Stimulated activated CD4-positive, alpha-beta T cell treated with anti-CD3 and anti-CD28 coated beads, Interleukin-12 subunit alpha, Interleukin-12 subunit beta, amount 100 ng/mL, for 4 hours (primary cell): ENCODE measurements around the gene HOXA13.

Experiments used
- DNase-seq: peaks from one replicate; pipeline ENCODE4 v3.0.0-alpha.2; 2020

HOXA13 gene

DNA sequence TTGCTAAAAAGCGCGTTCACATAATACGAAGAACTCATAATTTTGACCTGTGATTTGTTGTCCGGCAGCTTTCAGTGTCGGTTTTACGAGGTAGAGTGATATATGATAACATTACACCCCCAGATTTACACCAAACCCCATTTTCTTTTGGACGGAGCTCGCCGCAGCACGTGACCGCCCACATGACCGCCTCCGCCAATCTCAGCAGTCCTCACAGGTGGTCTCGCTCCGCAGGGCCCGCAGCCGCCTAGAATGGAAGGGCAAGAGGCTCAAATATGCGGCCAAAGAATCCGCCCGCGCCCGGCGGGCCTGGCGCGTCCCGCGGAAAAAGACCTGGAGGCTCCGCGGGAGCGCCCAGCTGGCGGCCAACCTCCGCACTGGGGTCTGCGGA lies 43.4 kb downstream of the HOXA13 start, which contains the start of gene HOXA7:
Gene HOXA7, minus strand, starts transcription at position 168 of the 391 bp plus-strand sequence. Its CDS starts 130 bp downstream, at position 38.
- no peak for DNase-seq

DNA sequence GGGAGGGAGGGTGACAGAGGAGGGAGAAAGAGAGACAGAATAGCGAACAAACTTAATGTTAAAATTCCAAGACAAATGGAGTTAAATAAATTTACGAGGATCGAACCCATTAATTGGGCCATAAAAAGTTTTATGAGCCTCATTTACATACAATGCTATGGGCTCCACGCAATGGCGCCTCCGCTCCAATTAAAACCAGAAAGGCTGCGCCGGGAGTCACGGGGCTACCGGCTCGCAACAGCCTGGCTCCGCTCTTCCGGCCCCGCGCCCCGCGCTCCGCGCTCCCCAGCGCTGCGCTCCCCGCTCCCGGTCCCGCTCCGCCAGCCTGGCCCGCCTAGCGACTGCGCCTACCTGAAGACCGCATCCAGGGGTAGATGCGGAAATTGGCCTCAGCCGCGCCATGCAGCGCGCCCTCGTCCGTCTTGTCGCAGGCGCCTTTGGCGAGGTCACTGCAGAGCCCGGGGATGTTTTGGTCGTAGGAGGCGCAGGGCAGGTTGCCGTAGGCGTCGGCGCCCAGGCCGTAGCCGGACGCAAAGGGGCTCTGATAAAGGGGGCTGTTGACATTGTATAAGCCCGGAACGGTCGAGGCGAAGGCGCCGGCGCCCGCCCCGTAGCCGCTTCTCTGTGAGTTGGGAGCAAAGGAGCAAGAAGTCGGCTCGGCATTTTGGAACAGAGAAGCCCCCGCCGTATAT lies 43.9 kb downstream of the HOXA13 start:
- no peak for DNase-seq

DNA sequence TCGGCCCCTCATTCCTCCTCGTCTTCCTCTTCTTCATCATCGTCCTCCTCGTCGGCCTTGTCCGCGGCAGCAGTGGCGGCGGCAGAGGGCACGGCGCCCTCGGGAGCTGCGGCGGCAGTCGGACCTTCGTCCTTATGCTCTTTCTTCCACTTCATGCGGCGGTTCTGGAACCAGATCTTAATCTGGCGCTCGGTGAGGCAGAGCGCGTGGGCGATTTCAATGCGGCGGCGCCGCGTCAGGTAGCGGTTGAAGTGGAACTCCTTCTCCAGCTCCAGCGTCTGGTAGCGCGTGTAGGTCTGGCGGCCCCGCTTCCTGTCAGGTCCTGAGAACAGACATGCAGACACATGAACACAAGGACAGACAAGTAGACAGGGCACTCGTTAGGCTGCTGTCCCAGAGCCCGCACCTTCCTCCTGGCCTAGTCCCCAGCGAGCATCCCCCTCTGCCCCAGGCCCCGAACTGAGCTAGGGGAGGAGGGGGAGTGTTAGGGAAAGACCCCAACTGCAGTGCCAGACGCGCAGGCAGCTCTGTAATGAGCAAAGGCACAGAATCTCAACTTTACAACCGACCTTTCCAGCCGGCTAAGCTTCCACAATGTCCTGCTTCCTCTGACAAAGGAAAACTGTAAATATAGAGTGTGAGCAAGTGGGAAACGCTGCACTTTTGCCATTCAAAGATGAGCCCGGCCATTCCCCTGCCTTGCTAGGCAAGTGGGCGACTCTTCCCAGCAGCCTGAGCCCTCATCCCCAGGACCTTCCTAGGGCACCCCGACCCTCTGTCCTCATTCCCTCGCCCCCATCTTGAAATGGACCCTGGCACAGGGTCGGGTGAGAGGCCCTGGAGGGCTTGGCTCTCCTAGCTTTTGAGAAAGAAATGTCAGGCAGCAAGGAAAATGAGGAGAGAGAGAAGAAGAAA lies 44.7 kb downstream of the HOXA13 start:
- DNase-seq: no peak

DNA sequence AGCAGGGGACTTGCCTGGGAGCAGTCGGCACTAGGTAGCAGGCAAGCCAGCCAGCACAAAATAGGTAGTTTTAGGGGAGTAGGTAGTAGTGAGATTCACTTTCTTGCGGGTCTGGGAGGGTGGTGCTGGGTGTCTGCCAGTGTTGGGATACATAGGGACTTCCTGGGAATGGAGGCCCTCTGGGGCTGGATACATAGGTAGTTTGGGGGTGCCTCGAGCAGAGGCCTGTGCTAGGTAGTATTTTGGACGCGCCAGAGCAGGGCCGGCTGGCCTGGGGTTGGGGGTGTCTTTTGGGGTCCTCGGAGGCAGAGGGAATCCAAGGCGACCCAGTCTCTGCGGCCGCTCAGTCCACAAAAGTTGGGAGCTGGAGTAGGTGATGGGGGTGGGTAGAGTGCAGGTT lies 45.5 kb downstream of the HOXA13 start:
- no peak for DNase-seq

DNA sequence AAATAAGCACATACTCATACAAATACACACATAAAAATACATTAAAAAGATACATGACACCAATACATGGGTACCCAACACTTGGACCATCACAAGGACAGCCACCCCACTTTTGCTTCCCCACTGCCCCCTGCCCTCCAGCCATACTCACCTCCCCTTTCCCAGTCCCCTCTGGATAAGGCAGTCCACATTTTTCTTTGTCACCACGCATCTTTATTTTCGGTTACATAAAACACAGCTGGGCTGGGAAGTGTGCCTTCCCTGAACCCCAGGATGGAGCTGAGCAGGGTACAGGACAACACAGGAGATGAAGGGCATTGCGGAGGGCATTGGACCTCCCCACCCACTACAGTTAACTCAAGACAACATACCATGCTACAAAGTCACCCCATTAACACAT lies 46.4 kb downstream of the HOXA13 start:
- no peak for DNase-seq

DNA sequence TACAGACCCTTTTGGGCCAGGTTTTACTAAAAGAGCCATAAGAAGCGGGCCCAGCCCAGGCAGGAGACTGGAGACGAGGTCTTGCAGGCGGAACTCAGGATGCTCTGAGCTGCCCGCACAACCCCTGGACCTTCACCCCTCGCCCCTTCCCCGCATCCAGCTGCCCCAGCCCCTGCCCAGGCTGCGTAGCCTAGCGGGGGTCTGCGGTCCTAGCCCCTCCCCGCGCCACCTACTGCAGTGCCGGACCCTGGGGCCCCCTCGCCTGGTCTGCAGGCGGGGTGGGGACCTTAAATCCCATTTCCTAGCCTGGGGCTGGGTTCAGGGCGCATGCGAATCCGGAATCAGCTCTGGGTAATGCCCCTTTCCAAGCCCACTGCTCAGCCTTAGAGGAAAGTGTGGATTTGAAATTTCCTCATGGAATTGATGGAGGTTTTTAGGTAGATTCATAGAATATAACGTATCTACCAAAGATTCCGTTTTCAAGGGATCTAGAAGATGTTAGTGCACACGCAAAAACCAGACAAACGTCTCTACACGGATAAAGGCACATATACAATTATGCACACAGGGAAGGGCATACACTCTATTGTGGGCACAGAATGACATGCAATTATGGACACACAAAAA lies 47.0 kb downstream of the HOXA13 start:
- no peak for DNase-seq

DNA sequence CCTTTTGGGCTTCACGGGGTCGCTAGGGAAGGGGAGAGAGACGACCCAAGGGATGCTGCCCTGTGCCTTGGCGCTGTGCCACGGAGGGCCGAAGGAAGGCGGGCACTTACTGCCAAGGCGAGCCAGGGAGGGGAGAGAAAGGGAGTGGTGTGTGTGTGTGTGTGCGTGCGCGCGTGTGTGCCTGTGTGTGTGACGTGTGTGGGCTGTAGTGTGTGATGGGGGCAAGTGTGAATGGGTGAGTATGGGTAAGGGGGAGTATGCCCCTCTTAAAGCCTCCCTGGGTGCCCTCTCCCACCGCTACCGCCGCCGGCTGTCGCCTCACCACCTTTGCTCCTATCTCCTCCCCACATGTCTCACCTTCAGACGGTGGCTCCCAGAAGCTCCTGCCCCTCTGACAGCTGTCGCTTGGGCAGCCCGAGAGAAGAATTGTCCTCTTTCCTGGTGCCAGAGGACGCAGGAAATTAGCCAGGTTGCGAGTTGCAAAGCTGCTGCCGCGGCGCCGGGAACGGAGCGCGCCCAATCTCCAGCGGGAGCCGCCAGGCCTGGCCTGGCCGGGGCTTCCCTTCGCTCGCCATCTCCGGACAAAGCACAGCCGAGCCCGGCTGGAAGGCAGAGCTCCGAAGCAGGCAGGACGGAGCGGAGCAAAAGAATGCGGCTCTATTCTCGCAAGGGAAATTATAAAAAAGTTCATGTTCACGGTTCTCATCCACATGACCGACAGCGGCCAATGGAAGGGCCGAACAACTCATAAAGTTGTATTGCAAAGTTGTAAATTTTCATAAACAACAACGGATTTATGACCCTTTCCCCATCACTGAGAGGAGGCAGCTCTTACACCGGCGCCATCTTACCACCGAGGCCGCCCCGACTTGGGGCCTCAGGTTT lies 47.7 kb downstream of the HOXA13 start, which contains the start of gene HOXA3:
Gene HOXA3, minus strand, starts transcription at position 653 of the 885 bp plus-strand sequence. CDS start 41,943 bp downstream, outside the sequence.
- no peak for DNase-seq

DNA sequence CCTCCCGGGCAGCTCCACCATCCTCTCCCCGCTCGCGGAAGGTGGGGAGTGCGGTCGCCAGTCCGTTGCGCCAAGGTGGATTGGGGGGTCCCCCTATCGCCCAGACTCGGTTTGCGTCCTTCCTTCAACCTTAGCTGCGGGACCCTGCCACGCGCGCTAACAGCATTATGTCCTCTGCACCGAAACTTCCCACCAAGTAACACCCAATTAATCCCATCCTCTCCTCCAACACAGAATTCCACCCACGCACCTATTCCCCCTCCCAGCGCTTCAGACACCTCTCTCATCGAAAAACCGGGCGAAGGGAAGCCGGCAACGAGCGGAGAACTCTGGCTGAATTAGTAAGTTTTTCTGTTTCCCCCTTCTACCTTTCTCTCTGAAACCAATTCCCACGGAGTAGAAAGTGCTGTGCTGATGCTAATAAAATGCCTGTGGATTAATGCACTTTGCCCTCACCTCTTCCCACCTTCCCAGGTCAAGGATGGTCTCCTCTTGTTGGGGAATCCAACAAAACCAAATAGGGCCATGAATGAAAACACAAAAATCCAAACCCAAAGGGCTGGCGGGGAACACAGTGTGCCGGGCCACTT lies 48.5 kb downstream of the HOXA13 start:
- no peak for DNase-seq

DNA sequence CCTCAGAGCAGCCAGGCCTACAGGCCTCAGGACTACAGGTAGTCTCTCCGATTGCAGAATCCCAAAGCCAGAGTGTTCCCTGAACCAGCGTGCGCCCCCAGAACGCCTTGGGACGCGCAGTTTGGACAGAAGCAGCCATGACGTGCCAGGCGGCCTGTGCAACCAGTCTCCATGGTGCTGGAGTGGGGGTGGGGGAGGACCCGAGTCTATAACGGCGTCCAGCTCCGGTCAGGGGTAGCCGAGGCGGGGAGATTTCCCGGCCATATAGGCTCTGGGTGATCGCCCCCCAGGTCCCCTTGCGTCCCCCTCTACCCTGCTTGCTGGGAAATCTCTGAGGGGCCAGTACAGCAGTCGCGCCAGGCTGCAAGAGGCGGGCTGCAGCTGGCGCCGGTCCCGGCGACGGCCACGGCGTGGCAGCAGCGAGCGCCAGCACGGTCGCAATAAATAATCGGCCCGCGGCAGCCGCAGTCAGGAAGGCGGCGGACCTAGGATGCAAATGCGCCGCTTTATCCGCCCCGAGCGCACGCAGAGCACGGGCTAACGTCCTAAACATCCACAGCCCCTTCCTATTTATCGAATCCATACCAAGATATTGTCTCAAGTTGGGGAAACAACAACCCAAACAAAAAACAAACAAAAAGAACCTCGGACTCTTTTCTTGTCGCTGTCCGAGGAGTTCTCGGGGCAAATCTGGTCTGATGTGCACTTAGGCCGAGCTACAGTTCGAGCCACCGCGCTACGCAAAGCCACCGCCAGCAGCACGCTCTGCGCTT lies 49.1 kb downstream of the HOXA13 start:
- peak; percentile 66 for DNase-seq

DNA sequence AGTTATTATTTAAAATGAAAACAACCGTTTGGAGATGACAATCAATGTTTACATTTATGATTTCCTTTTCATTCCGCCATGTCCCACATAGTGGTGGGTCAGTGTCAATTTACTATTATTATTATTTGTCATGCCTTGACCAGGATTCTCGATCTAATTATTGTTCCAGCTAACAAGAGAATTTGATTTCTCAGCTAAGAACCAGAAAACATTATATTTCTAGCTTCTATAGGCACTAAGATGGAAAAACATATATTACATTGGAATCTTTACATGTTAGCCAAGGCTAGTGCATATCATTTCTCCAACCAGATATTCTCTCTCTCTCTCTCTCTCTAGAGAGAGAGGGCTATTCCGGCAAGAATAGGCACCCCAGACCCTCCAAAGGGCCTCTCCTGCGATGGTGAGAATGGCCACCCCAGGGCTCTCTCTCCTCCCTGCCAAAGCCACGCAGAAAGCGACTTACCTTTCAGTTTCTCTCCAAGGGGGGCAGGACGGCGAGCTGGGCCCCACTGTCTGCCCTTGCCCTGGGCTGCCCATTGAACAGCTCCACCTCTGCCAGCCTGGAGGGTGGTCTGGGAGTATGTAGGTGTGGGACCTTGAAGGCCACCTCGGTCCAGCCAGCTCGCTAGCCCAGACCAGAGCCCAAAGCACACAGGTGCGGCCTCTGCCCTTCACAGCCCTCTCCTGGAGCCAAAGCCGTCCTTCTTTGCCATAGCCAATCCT lies 49.9 kb downstream of the HOXA13 start:
- DNase-seq: no peak

DNA sequence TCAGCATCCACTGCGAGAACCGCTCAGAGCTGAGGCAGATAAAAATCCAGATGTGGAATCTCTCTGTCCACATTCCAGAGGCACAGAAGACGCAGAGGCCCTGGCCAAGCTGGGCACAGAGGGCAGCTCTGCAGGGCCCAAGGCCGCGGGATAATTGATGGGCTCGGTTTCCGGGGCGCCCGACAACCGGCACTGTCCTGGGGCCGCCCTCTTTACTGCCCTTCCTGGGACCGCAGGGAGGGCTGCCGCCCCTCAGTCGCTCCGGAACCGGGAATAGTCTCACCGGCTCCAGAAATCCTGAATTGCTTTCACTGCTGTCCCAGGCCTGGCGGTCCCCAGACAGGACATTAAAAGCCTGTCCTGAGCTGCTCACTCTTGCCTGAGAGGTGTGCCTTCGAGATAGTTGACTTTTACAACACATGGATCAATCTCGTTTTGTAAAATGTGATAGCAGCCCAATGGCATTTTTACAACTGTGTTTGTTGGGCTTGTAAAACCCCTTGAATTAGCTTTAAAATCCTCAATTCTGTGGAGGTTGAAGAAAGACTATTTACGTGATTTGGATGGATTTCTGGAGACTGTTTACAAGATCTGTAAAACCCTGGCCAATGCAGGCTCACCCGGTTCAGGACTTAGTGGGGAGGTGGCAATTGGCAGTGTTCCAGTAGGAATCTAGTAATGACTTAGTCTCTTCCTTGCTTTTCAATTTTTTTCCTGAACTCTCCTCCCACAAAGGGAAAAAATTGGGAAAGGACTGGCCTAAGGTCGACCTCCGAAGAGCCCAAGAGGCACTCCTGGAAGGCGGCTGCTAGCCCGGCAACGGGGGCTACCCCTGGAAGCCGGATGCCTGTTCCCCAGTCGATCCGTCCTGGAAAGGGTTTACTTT lies 50.9 kb downstream of the HOXA13 start:
- DNase-seq: no peak

DNA sequence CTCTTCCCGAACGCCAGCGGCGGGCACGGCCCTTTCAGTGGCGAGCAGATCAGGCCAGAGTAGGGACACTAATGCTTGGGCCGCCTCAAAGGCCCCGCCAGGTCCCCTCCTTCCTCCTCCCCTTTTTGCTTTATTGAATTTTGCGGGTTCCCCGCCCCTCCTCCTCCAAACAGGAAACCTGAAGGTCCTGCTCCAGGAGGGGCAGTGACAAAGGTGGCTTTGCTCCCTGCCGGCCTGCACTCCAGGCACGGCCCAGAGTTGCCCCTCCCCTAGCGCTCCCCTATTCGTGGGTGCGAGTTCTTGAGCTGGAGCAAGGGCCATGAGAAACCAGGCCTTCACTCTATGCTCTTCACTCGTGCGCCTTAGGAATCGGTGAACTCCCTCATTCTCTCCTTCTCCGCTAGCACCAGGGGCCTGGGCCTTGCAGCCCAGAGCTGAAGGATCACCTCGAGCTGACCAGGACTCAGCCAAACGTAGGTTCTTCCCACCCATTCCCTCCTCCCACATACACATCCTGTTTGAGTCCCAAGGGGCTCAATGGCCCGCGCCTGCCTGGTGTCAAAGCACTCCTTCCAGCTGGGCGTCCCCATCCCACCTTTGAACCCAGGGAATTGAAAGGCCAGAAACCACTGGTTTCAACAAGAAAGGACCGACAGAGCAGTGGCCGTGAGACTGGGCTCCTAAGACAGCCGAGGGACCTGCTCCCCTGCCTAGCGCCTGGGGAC lies 51.7 kb downstream of the HOXA13 start:
- DNase-seq: no peak

DNA sequence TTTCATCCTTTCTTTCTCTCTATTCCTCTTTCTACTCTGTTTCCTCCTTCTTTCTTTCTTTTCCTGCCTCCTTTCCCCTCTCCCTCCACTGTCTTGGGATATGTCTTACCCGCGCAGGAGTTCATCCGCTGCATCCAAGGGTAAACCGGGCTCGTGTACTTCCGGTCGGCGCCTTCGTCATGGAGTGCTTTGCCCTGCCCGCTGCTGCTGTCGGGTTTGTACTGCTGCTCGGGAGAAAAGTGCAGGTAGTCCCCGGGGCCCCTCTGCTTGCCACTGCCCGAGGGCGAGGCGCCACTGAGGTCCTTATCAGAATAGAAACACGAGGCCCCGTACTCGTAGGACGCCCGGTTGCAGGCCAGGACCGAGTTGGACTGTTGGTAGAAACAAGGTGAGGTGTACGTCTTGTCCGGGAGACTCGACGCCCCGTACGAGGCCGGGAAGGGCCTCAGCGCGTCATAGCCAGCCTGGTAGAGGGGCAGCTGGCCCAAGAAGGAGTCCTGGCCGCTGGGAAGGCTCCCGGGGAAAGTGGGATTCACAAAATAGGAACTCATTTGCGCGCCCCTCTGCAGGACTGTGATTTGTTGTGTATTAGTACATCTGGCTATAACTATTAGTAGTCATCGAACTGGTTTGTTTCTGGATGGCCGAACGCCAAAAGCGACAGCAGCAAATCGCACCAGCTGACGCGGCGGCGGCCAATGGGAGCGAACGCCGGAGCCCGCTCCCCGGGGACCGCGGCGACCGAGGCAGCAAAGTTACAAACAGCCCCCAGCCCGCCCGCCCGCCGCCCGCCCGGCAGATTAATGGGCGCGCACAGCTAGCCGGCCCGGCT lies 52.5 kb downstream of the HOXA13 start, which contains the start of gene HOXA6:
Gene HOXA6, minus strand, starts transcription at position 576 of the 832 bp plus-strand sequence. Its CDS starts 25 bp downstream, at position 551.
- no peak for DNase-seq

DNA sequence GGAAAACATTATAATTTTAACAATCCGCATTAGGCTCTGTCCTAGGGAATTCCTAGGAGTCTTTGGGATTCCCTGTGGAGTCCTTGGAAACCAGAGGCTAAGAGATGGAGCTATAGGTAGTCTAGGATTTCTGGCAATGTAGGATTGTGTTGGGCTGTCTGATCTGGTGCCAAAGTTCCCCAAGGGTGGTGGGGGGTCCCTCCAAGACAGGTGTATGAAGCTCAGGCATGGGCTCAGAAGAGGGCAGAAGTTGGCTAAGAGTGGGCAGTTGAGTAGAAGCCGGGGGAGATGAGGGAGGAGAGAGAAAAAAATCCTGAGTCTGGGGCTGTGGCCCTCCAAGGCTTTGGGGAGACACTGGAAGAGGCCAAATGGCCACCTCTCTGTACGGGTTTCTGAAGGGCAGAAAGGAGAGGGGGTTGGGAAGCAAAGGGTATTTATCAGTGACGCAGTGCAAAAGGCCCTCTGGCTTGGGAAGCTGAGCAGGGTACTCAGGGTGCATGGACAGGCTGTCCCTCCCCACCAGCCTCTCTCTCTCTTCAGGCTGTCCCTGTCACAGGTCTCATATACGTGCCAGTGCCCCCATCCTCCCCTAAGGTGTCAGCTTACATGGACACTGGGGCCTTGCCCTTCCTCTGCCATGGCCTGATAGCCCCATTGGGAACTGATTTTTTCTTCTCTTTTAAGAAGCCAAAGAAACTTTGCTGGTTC lies 53.2 kb downstream of the HOXA13 start:
- no peak for DNase-seq

DNA sequence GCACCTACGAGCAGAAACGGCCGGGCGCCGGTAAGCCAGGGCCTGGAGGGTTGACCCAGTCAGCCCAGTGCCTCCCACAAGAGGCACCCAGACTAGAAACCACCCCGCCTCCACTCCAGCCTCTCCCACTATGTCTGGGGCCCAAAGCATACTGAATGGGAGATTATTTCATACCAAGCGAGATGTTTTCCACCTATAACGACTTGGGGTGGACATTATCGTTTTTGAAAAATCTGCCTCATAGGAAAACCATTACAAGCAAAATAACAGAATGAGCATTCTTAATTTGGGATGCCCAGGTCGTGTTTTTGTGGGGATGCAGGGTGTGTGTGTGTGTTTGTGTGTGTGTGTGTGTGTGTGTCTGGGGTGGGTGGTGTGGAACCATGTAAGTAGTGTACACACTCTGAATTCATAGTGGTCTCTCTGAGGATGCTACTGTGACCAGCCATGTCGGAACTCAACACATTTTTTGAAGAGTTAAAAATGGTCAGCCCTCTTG lies 53.9 kb downstream of the HOXA13 start:
- DNase-seq: no peak

DNA sequence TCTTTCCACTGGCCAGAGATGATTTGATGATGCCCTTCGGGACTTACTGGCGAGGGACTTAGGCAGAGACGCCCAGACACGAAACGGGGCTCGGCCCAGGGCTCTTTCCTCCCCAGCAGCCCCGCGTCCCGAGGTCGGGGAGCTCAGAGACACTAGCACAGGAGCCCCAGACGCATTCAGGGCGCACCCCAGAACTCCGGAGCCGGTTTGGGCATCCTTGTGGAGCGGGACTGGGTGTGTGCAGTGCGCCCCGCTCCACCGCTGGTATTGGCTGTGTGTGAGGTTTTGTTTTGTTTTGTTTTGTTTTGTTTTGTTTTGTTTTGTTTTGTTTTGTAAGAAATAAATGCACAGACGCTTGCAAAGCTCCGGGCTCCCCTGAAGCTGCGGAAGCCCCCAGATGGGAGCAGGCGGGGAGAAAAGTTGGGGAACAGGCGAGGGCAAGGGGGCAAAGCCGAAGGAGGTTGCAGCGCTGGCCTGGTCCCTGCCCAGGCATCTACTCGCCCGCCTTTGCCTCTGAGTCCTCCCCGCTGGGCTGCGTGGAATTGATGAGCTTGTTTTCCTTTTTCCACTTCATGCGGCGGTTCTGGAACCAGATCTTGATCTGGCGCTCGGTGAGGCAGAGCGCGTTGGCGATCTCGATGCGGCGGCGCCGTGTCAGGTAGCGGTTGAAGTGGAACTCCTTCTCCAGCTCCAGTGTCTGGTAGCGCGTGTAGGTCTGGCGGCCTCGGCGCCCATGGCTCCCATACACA lies 54.6 kb downstream of the HOXA13 start:
- no peak for DNase-seq
